Activated CD4-positive, alpha-beta memory T cell treated with anti-CD3 and anti-CD28 coated beads for 36 hours (primary cell): ENCODE data around the gene TAF6. TPM values are rescaled to one million over a fixed set of nuclear protein-coding genes. Genes with fewer than 3 reads are reported as not detected.

Experiments
- CTCF ChIA-PET: fragments of 350-600 bp; sonication (Branson Sonifier 250); formaldehyde crosslinking; loops from one replicate; lab custom pipeline; 2021; ENCODE audit warnings: antibody characterized with exemption, inconsistent platforms; lab: Charles Lee
- POLR2A ChIA-PET: fragments of 350-600 bp; sonication (Branson Sonifier 250); formaldehyde crosslinking; loops from one replicate; lab custom pipeline; 2021; ENCODE audit warnings: antibody characterized with exemption; lab: Charles Lee
- DNase-seq: peaks from one replicate; pipeline ENCODE4 v3.0.0-alpha.2; 2020
- H3K27ac Mint-ChIP-seq: one replicate; pipeline ENCODE4 v1.8.0; 2021; ENCODE audit warnings: mixed read lengths
- H3K27me3 Mint-ChIP-seq: one replicate; pipeline ENCODE4 v1.8.0; 2021; ENCODE audit warnings: mixed read lengths
- H3K36me3 Mint-ChIP-seq: one replicate; pipeline ENCODE4 v1.8.0; 2021; ENCODE audit warnings: mixed read lengths
- H3K4me1 Mint-ChIP-seq: one replicate; pipeline ENCODE4 v1.8.0; 2021; ENCODE audit warnings: low read depth, mixed read lengths
- H3K4me3 Mint-ChIP-seq: one replicate; pipeline ENCODE4 v1.8.0; 2021; ENCODE audit warnings: mild to moderate bottlenecking, mixed read lengths
- H3K9me3 Mint-ChIP-seq: one replicate; pipeline ENCODE4 v1.8.0; 2021; ENCODE audit warnings: mixed read lengths
- intact Hi-C: fragments of 100-400 bp; cut with micrococcal nuclease; formaldehyde crosslinking; loops from one replicate; pipeline ENCODE4 v1.15.1; 2023
- total RNA-seq, 2 experiments: library from RNA; stranded (reverse); gene quantifications; one replicate each; pipeline ENCODE4 v1.2.3, GENCODE V29; 2021

TAF6 gene
- total RNA-seq, 2 experiments from 2014 or later = 54.3 to 63.7 TPM

DNA sequence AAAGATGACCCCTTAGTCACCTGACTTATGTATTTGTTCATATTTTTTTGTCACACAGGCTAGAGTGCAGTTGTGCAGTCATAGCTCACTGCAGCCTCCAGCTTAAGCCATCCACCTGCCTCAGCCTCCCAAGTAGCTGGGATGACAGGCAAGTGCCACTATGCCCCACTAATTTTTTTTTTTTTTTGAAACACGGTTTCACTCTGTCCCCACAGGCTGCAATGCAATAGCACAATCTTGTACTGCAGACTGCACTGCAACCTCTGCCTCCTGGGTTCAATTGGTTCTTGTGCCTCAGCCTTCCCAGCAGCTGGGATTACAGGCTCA is 9.4 kb upstream of the TAF6 start:
- no peaks in the 10 kb centered on the region for H3K27me3 Mint-ChIP-seq
- peaks cover 29% of the 10 kb centered on the region for H3K4me1 Mint-ChIP-seq
- ChIA-PET CTCF (interaction anchor here (0.6 to 1.9 kb wide), 5 partner anchors 17 to 279 kb away, joined by 3 to 9 read pairs (median 5); no protein-coding TSS in a partner anchor), POLR2A (interaction anchor here (0.6 to 1.0 kb wide), 5 partner anchors 20 to 300 kb away, joined by 3 to 10 read pairs (median 3); partner anchors contain the start of genes AP4M1, LAMTOR4 and ZCWPW1)
- no peaks in the 10 kb centered on the region for H3K9me3 Mint-ChIP-seq
- DNase-seq = peak; percentile 21
- H3K4me3 Mint-ChIP-seq = peak overlapping the region; percentile 76
- H3K27ac Mint-ChIP-seq = no peak overlapping the region
- H3K36me3 Mint-ChIP-seq = peaks cover 6% of the 10 kb centered on the region
- intact Hi-C loops = loop anchor here (5.0 kb wide), 1 partner anchor 299 kb away; the partner anchor contains the start of genes MEPCE and ZCWPW1

DNA sequence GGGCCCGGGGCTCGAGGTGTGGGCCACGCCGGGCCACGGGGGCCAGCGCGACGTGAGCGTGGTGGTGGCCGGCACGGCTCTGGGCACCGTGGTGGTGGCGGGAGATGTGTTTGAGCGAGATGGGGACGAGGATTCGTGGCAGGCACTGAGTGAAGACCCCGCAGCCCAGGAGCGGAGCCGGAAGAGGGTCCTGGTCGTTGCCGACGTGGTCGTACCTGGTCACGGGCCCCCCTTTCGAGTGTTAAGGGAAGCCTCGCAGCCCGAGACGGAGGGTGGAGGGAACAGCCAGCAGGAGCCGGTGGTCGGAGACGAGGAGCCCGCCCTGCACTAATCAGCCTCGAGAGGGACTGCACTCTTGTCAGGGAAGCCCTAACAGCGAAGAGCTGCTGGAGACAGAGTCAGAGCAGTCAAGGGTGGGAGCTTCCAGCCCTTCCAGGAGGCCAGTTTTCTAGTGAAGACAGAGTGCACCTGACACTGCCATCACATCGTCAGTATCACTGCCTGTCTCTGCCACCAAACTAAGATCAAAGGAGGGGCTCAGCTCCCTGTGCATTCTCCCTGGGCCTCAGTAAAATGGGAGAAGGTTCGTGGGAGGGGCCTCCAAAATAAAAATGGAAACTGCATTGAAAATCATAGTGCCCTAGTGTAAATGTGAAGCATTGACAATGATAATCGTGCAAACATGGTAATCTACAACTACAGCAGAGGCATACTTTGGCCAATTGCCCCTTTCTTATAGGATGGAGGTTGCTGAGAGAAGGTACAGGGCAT is 8.9 kb upstream of the TAF6 start:
- peaks cover 29% of the 10 kb centered on the region for H3K4me1 Mint-ChIP-seq
- H3K9me3 Mint-ChIP-seq = no peaks in the 10 kb centered on the region
- intact Hi-C loops = loop anchor here (1.0 to 5.0 kb wide), 5 partner anchors 9 to 299 kb away; partner anchors contain the start of genes AP4M1, CNPY4, LAMTOR4 and MCM7
- ChIA-PET CTCF (interaction anchor here (0.6 to 1.9 kb wide), 5 partner anchors 17 to 280 kb away, joined by 3 to 9 read pairs (median 5); no protein-coding TSS in a partner anchor), POLR2A (interaction anchor here (0.6 to 1.0 kb wide), 5 partner anchors 21 to 300 kb away, joined by 3 to 10 read pairs (median 3); partner anchors contain the start of genes AP4M1, LAMTOR4 and ZCWPW1)
- no peaks in the 10 kb centered on the region for H3K27me3 Mint-ChIP-seq
- peaks cover 6% of the 10 kb centered on the region for H3K36me3 Mint-ChIP-seq
- peak overlapping the region; percentile 60 for H3K27ac Mint-ChIP-seq
- peak overlapping the region; percentile 76 for H3K4me3 Mint-ChIP-seq
- DNase-seq = peak; percentile 43

DNA sequence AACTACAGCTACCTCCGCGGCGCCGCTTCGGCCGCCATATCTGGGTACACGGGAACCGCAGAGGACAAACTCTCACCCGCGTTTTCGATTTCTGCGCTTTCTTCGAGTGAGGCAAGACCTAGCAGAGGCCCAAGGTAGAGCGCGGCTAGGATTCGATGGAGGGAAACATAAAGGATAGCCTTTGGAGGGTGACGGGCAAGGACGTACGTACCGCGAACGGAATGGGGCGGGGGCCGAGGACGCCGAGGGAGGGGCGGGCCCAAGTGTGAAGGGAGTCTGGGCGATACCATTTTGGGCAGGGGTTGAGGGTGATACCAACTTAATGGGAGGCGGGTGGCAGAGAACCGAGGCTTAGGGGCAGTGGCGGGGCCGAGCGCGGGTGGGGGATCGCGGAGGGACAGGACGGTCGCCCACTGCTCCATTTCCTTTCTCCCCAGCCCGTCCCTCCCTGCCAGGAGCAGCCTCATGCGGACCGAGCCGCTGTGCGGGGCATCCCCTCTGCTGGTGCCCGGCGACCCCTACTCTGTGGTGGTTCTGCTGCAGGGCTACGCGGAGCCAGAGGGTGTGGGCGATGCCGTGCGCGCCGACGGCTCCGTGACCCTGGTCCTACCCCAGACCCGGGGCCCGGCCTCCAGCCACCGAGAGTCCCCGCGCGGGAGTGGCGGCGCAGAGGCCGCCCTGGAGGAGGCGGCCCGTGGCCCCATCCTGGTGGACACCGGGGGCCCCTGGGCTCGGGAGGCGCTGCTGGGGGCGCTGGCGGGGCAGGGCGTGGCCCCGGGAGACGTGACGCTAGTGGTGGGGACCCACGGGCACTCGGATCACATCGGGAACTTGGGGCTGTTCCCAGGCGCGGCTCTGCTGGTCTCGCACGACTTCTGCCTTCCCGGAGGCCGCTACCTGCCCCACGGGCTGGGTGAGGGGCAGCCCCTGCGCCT is 8.0 kb upstream of the TAF6 start, which contains the start of gene MBLAC1:
Gene MBLAC1, plus strand, starts transcription at position 37 of the 935 bp plus-strand sequence. Its CDS starts 429 bp downstream, at position 466.
- POLR2A ChIA-PET = interaction anchor here (0.6 to 1.2 kb wide), 7 partner anchors 25 to 579 kb away, joined by 3 to 18 read pairs (median 3); partner anchors contain the start of genes AP4M1, COPS6, MCM7 and POP7
- peak within 1 kb of the TSS; percentile 95 for H3K4me3 Mint-ChIP-seq
- CTCF ChIA-PET = interaction anchor here (0.7 to 1.2 kb wide), 3 partner anchors 212 to 495 kb away, joined by 3 to 4 read pairs (median 3); no protein-coding TSS in a partner anchor
- peak within 1 kb of the TSS; percentile 96 for H3K27ac Mint-ChIP-seq
- peak; percentile 93 for DNase-seq
- no peaks in the 10 kb centered on the region for H3K9me3 Mint-ChIP-seq
- no peaks in the 10 kb centered on the region for H3K27me3 Mint-ChIP-seq
- H3K36me3 Mint-ChIP-seq = peaks cover 6% of the 10 kb centered on the region
- intact Hi-C loops = loop anchor here (1.0 to 5.0 kb wide), 5 partner anchors 8 to 300 kb away; partner anchors contain the start of genes AP4M1, CNPY4, LAMTOR4 and MCM7
- H3K4me1 Mint-ChIP-seq = peaks cover 28% of the 10 kb centered on the region

DNA sequence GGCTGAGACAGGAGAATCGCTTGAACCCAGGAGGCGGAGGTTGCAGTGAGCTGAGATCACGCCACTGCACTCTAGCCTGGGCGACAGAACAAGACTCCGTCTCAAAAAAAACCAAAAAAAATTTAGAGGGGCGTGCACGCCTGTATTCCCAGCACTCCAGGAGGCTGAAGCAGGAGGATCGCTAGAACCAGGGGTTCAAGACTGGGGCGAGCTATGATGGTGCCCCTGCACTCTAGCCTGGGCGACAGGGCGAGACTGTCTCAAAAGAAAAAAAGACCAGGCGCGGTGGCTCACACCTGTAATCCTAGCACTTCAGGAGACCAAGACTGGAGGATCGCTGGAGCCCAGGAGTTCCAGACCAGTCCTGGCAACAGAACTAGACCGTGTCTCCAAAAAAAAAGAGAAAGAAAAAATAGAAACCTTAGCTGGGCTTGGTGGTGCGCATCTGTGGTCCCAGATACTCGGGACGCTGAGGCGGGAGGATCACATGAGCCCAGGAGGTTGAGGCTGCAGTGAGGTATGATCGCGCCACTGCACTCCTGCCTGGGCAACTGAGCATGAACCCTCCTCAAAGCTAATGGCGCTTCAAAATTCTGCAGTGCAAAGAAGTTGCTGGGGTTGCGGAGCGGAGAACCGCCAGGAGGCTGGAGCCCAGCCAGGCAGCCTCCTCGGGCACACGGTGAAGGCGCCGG is 7.2 kb upstream of the TAF6 start:
- Mint-ChIP-seq H3K36me3 (peaks cover 6% of the 10 kb centered on the region), H3K9me3 (no peaks in the 10 kb centered on the region), H3K27ac (peak overlapping the region; percentile 96), H3K4me1 (peaks cover 30% of the 10 kb centered on the region), H3K27me3 (no peaks in the 10 kb centered on the region), H3K4me3 (peak overlapping the region; percentile 95)
- POLR2A ChIA-PET = interaction anchor here (0.6 to 1.2 kb wide), 6 partner anchors 25 to 580 kb away, joined by 3 to 18 read pairs (median 3); partner anchors contain the start of genes AP4M1, COPS6, MCM7 and POP7
- no peak for DNase-seq
- CTCF ChIA-PET = interaction anchor here (0.7 to 1.2 kb wide), 2 partner anchors 211 to 494 kb away, joined by 3 read pairs; no protein-coding TSS in a partner anchor
- intact Hi-C loops = loop anchor here (2.0 to 5.0 kb wide), 3 partner anchors 22 to 301 kb away; partner anchors contain the start of genes LAMTOR4, MEPCE, TRIM4 and ZCWPW1

DNA sequence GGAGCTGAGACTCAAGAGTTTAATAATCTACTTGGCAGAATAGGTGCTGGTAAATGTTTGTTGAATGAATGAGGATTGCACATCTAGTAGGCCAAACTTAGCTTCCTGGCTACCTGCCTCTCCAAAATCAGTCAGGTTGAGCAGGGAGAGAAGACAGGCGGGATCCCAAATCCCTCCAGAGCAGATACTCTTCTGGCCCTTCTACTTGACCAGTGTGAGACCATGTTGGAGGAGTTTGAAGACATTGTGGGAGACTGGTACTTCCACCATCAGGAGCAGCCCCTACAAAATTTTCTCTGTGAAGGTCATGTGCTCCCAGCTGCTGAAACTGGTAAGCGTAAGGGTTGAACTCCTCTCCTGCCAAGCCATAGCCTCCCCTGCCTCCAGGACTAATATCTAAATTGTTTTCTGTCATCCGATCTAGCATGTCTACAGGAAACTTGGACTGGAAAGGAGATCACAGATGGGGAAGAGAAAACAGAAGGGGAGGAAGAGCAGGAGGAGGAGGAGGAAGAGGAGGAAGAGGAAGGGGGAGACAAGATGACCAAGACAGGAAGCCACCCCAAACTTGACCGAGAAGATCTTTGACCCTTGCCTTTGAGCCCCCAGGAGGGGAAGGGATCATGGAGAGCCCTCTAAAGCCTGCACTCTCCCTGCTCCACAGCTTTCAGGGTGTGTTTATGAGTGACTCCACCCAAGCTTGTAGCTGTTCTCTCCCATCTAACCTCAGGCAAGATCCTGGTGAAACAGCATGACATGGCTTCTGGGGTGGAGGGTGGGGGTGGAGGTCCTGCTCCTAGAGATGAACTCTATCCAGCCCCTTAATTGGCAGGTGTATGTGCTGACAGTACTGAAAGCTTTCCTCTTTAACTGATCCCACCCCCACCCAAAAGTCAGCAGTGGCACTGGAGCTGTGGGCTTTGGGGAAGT is 5.4 kb upstream of the TAF6 start:
- Mint-ChIP-seq H3K9me3 (no peaks in the 10 kb centered on the region), H3K4me1 (peaks cover 33% of the 10 kb centered on the region), H3K27me3 (no peaks in the 10 kb centered on the region), H3K36me3 (peaks cover 6% of the 10 kb centered on the region), H3K27ac (peak overlapping the region; percentile 31), H3K4me3 (peak overlapping the region; percentile 23)
- DNase-seq = no peak
- intact Hi-C loops = loop anchor here (5.0 kb wide), 1 partner anchor 303 kb away; the partner anchor contains the start of genes MEPCE and ZCWPW1
- ChIA-PET CTCF (interaction anchor here (0.5 kb wide), 1 partner anchor 9 kb away, joined by 4 read pairs; no protein-coding TSS in a partner anchor), POLR2A (interaction anchor here (0.9 to 2.3 kb wide), 3 partner anchors 23 to 304 kb away, joined by 3 to 9 read pairs (median 4); partner anchors contain the start of genes AP4M1, LAMTOR4, MCM7 and ZCWPW1)

DNA sequence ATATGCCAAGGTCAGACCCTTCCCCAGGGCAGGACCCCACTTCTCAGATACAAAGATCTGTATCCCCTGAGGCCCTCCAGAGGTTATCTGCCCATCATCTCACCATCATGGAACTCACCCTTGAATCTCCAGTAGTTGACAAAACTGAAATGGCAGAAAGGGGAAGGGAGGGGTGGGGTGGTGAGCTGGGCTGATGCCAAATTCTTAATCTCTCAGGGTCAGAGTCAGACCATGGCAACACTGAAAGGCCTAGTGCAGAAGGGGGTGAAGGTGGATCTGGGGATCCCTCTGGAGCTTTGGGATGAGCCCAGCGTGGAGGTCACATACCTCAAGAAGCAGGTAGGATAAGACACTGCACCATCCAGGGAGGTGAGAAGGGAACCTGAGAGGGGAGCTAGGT is 3.4 kb upstream of the TAF6 start:
- CTCF ChIA-PET = interaction anchor here (1.3 kb wide), 1 partner anchor 10 kb away, joined by 4 read pairs; no protein-coding TSS in a partner anchor
- POLR2A ChIA-PET = no interaction called here
- peaks cover 34% of the 10 kb centered on the region for H3K4me1 Mint-ChIP-seq
- no peak for DNase-seq
- peaks cover 9% of the 10 kb centered on the region for H3K36me3 Mint-ChIP-seq
- H3K4me3 Mint-ChIP-seq = no peak overlapping the region
- no peaks in the 10 kb centered on the region for H3K27me3 Mint-ChIP-seq
- H3K27ac Mint-ChIP-seq = peak overlapping the region; percentile 58
- intact Hi-C loops = no loop called here
- no peaks in the 10 kb centered on the region for H3K9me3 Mint-ChIP-seq

DNA sequence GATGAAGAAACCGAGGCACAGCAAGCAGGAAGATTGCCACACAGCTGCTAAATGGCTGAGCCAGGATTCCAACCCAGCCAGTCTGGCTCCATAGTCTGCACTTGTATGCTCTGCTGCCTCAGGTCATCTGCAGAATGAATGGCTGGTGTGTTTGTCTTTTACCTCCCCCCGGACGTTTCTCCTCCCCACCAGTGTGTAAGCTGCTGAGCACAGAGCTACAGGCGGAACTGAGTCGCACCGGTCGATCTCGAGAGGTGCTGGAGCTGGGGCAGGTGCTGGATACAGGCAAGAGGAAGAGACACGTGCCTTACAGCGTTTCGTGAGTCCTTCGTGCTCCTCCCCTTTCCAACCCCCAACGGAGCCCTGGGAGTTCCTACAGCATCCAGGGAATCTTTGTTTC is 2.9 kb upstream of the TAF6 start:
- Mint-ChIP-seq H3K4me3 (no peak overlapping the region), H3K27ac (no peak overlapping the region), H3K36me3 (peaks cover 9% of the 10 kb centered on the region), H3K9me3 (no peaks in the 10 kb centered on the region), H3K4me1 (peaks cover 34% of the 10 kb centered on the region), H3K27me3 (no peaks in the 10 kb centered on the region)
- POLR2A ChIA-PET = no interaction called here
- DNase-seq = no peak
- CTCF ChIA-PET = interaction anchor here (0.7 to 1.3 kb wide), 3 partner anchors 10 to 143 kb away, joined by 3 to 4 read pairs (median 4); no protein-coding TSS in a partner anchor
- intact Hi-C loops = no loop called here

DNA sequence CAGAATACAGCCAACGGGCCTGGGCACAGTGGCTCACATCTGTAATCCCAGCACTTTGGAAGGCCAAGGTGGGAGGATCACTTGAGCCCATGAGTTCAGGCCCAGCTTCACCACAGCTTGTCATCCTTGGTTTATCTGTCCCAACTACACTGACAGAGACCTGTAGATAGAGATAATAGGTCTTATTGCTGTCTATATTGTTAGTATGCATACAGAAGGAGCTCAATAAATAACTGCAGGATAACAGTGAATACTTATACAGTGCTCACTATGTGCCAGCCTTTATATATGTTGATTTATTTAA is 1.5 kb upstream of the TAF6 start:
- Mint-ChIP-seq H3K4me3 (peak overlapping the region; percentile 95), H3K4me1 (peaks cover 33% of the 10 kb centered on the region), H3K36me3 (peaks cover 7% of the 10 kb centered on the region), H3K27me3 (no peaks in the 10 kb centered on the region), H3K9me3 (no peaks in the 10 kb centered on the region), H3K27ac (peak overlapping the region; percentile 82)
- intact Hi-C loops = loop anchor here (1.0 kb wide), 1 partner anchor 39 kb away; the partner anchor contains the start of gene ZNF3
- ChIA-PET CTCF (interaction anchor here (1.1 to 1.6 kb wide), 3 partner anchors 10 to 57 kb away, joined by 3 to 8 read pairs (median 4); partner anchors contain the start of genes GPC2 and MCM7), POLR2A (interaction anchor here (1.2 to 1.6 kb wide), 2 partner anchors 19 to 105 kb away, joined by 3 to 11 read pairs; partner anchors contain the start of genes AP4M1 and MCM7)
- peak; percentile 18 for DNase-seq

DNA sequence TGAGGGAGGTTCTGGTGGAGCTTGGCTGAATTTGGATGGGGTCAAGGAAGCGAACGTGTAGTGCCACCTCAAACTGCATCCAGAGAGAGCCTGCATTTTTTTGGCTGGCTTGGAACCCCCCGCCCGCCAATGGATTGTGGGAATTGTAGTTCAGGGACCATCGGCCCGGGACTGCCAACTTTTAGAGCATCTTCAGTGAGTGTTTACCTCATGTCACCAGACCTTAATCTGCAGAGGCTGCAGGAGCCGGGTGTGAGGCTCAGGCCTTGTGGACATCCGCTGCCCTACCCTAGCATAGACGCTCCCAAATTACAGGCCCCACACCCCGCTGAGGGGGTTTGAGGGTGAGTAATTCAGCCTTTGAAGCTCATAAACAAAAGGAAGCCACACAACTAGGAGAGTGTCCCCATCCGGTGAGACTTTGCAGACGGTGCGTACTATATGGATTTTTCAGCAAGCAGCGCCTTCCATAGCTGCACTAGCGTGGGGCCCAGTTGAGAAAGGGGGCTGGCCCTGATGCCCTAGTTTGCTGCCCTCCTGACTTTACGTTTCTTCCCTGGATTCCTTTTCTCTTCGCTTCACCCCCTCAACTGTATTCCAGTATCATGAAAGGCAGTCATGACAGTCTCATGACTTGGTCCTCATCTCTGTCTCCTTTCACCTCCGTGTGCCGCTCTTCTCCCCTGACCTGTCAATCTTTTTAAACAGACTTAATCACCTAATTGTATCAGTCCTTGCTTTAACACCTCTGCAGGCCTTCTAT is 993 bp upstream of the TAF6 start:
- H3K4me3 Mint-ChIP-seq = peak overlapping the region; percentile 95
- H3K9me3 Mint-ChIP-seq = no peaks in the 10 kb centered on the region
- POLR2A ChIA-PET = interaction anchor here (0.6 to 1.6 kb wide), 4 partner anchors 19 to 778 kb away, joined by 3 to 11 read pairs (median 3); partner anchors contain the start of genes AP4M1, LAMTOR4 and MCM7
- CTCF ChIA-PET = interaction anchor here (0.5 to 1.6 kb wide), 4 partner anchors 11 to 210 kb away, joined by 3 to 8 read pairs (median 4); partner anchors contain the start of genes GPC2 and MCM7
- DNase-seq = peak; percentile 85
- H3K36me3 Mint-ChIP-seq = peaks cover 7% of the 10 kb centered on the region
- H3K27ac Mint-ChIP-seq = peak overlapping the region; percentile 82
- intact Hi-C loops = loop anchor here (1.0 to 2.0 kb wide), 4 partner anchors 7 to 39 kb away; partner anchors contain the start of genes AP4M1, COPS6, MCM7 and ZNF3
- peaks cover 29% of the 10 kb centered on the region for H3K4me1 Mint-ChIP-seq
- no peaks in the 10 kb centered on the region for H3K27me3 Mint-ChIP-seq
